ENCODE measurements around the gene PTH1R. TPM values are rescaled to one million over a fixed set of nuclear protein-coding genes. Genes with fewer than 3 reads are reported as not detected.
"Not testable (repeated sequence)": the region's sequence is repeated elsewhere in the genome, so short reads cannot be mapped to it uniquely, and the experiment has no call there.

Gene PTH1R
- polyA plus RNA-seq, 1 donor, result 10.0 TPM

GRCh38 chr3:46899151-46900006 lies 21.9 kb downstream of the PTH1R start:
- no peak for DNase-seq

- DNase-seq, result no peak
Measured at GRCh38 chr3:46900007-46900292, 22.4 kb downstream of the PTH1R start.

- no peak for DNase-seq
Measured at GRCh38 chr3:46900356-46900755, 22.8 kb downstream of the PTH1R start.

- no peak for DNase-seq
Measured at GRCh38 chr3:46901061-46901460, 23.5 kb downstream of the PTH1R start.

- DNase-seq, result no peak
Measured at GRCh38 chr3:46901591-46902187, 24.2 kb downstream of the PTH1R start.

GRCh38 chr3:46902188-46902631 lies 24.7 kb downstream of the PTH1R start:
- no peak for DNase-seq

- no peak for DNase-seq
Measured at GRCh38 chr3:46903341-46904302, 26.1 kb downstream of the PTH1R start.

GRCh38 chr3:46904303-46905212 lies 27.0 kb downstream of the PTH1R start:
- no peak for DNase-seq

GRCh38 chr3:46905213-46905560 lies 27.7 kb downstream of the PTH1R start:
- no peak for DNase-seq

GRCh38 chr3:46905661-46906451 lies 28.3 kb downstream of the PTH1R start:
- no peak for DNase-seq

- DNase-seq, result no peak
Measured at GRCh38 chr3:46906471-46907058, 29.0 kb downstream of the PTH1R start.

GRCh38 chr3:46907271-46907670 lies 29.8 kb downstream of the PTH1R start:
- no peak for DNase-seq

GRCh38 chr3:46907960-46908293 lies 30.4 kb downstream of the PTH1R start:
- DNase-seq, result no peak

GRCh38 chr3:46908294-46908985 lies 30.9 kb downstream of the PTH1R start:
- no peak for DNase-seq

GRCh38 chr3:46908986-46909534 lies 31.5 kb downstream of the PTH1R start:
- no peak for DNase-seq

GRCh38 chr3:46909535-46910161 lies 32.1 kb downstream of the PTH1R start:
- DNase-seq, result peak; percentile 80

GRCh38 chr3:46910166-46910760 lies 32.7 kb downstream of the PTH1R start:
- no peak for DNase-seq

GRCh38 chr3:46910914-46911313 lies 33.4 kb downstream of the PTH1R start:
- not testable (repeated sequence) for DNase-seq

- no peak for DNase-seq
Measured at GRCh38 chr3:46912986-46913385, 35.5 kb downstream of the PTH1R start.
